Measurements from ENCODE around the gene RNF39. TPM values are rescaled to one million over a fixed set of nuclear protein-coding genes. Genes with fewer than 3 reads are reported as not detected.

RNF39 gene
- total and polyA plus RNA-seq, 10 of the 15 experiments (the other 5 are each of a cell fraction or from before 2014, with no cell fraction given), result 0.04 to 0.11 TPM; not detected in 8

DNA sequence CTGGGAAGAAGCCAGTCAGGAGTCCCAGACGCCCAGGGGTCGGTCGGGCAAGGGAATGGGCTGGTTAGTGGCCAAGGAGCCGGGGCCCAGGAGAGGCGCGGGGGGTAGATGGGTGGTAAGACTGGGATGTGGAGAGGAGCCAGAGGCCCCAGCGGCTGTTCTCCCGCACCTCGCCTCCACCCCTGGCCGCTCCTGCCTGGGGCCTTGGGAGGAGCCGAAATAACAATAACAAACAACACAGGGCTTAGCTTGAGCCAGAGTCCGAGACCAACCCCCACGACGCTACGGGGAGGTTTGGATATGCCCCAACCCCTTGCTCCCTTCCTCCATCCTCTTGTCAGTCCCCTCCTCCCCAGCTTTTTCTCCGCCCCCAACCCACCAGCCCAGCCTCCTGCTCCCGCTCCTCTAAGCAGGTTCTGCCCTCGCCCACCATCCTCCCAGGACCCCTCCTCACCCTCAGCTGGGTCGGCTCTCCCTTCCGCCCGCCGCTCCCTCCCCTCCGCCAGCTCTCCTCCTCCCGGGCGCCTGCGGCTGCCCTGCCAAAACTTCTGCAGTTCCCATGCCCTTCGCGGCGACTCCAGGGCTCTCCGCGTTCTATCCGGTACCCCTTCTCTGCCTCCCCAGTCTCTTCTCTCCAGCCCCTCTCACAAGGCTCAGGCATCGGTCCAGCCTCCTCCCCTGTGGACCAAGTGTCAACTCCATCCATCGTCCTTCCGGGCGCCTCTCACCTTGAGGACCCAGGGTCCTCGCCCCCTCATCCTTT lies 1.1 kb downstream of the RNF39 start:
- POLR2A ChIA-PET, result no interaction called here

DNA sequence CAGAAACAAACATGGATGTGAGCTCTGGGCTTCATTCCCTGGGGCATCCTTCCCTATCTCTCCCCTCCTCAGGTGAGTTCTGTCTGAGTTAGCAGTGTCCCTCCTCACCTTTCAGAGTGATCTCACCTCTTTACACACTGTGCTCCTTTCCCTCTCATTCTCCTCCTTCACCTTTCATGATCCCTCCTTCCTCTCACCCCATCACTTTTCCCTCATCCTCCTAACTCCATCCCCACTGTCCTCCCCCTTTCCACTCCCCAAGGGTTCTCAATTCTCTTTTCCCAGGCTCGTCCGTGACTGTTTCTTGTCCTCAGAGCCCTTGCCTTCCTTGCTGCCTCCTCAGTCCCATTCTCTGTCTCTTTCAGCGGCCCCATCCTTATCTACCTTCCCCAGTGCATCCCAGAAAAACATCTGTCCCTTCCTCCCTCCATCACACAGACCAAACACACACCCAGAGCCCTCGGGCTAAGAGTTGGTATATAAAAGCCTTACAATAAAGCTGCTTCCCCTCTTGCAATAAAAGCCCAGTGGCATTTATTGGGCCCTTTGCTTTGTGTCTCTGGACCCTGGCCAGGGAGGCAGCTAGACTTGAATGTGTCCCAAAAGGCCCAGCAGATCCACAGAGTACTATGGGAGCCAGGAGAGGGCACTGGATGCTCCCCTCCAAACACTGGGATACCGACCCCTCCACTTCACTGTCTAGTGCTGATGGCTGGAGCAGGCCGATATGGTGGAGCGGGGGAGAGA lies 1.9 kb downstream of the RNF39 start:
- Histone ChIP-seq H4K20me1 (ENCODE audit: control insufficient read depth, insufficient read depth) (no peaks in the 10 kb centered on the region), H3K4me2 (ENCODE audit: control insufficient read depth, insufficient read depth) (no peak overlapping the region), H3K4me1 (ENCODE audit: control insufficient read depth, insufficient read depth, low read length) (no peaks in the 10 kb centered on the region), H3K79me2 (ENCODE audit: control insufficient read depth, insufficient read depth, low read length) (no peaks in the 10 kb centered on the region), H3K9ac (ENCODE audit: control insufficient read depth, insufficient read depth, low read length) (no peak overlapping the region), H3K27me3 (replicated peaks in 1 of 2; ENCODE audit: control insufficient read depth in 2 of 2, insufficient read depth in 2 of 2, low read length in 1 of 2) (peaks cover 4 to 19% of the 10 kb centered on the region in 2 experiments), H2AFZ (ENCODE audit: control insufficient read depth, low read depth, low read length) (no peak overlapping the region), H3K36me3 (ENCODE audit: control insufficient read depth in 2 of 2, insufficient read depth in 2 of 2, low read length in 1 of 2) (no peaks in the 10 kb centered on the region), H3K27ac (ENCODE audit: control insufficient read depth, insufficient read depth) (no peak overlapping the region), H3K4me3 (no peak overlapping the region), H3K9me3 (replicated peaks; ENCODE audit: control insufficient read depth, insufficient read depth, low read length) (no peaks in the 10 kb centered on the region)
- ChIA-PET RAD21 (ENCODE audit: unreplicated experiment) (no interaction called here), SMC1A (ENCODE audit: uncharacterized antibody, unreplicated experiment) (no interaction called here), POLR2A (no interaction called here), CTCF (no interaction called here)
- ATAC-seq, result no peak
- WGBS (ENCODE audit: insufficient coverage, insufficient replicate concordance, low lambda C conversion rate, missing lambda C conversion rate), result 50% methylated on average over 7 of the region's 7 CpGs
- no peak for DNase-seq (ENCODE audit: low read depth, low spot score)
- intact Hi-C loops (cut with micrococcal nuclease; ENCODE audit: unreplicated experiment) (no loop called here), in situ Hi-C loops (cut with MboI) (no loop called here)
- no TSS peak for BruUV-seq (replicated peaks)
- no peak for FAIRE-seq
- TF ChIP-seq MEF2A (IDR thresholded peaks at IDR 0.05; ENCODE audit: insufficient read depth, low read depth, low read length) (no peak), NFYA (IDR thresholded peaks at IDR 0.05; ENCODE audit: borderline replicate concordance, low read depth, low read length) (no peak), SMAD1 (IDR thresholded peaks at IDR 0.05; ENCODE audit: low read depth, partially characterized antibody) (no peak), NFIC (IDR thresholded peaks at IDR 0.05; ENCODE audit: low read depth, low read length) (no peak), NFXL1 (IDR thresholded peaks at IDR 0.05; ENCODE audit: borderline replicate concordance) (no peak), BCL11A (IDR thresholded peaks at IDR 0.05; ENCODE audit: low read depth, low read length) (no peak), FOXK2 (IDR thresholded peaks at IDR 0.05) (no peak)
- TF ChIP-seq, protein P1, sequence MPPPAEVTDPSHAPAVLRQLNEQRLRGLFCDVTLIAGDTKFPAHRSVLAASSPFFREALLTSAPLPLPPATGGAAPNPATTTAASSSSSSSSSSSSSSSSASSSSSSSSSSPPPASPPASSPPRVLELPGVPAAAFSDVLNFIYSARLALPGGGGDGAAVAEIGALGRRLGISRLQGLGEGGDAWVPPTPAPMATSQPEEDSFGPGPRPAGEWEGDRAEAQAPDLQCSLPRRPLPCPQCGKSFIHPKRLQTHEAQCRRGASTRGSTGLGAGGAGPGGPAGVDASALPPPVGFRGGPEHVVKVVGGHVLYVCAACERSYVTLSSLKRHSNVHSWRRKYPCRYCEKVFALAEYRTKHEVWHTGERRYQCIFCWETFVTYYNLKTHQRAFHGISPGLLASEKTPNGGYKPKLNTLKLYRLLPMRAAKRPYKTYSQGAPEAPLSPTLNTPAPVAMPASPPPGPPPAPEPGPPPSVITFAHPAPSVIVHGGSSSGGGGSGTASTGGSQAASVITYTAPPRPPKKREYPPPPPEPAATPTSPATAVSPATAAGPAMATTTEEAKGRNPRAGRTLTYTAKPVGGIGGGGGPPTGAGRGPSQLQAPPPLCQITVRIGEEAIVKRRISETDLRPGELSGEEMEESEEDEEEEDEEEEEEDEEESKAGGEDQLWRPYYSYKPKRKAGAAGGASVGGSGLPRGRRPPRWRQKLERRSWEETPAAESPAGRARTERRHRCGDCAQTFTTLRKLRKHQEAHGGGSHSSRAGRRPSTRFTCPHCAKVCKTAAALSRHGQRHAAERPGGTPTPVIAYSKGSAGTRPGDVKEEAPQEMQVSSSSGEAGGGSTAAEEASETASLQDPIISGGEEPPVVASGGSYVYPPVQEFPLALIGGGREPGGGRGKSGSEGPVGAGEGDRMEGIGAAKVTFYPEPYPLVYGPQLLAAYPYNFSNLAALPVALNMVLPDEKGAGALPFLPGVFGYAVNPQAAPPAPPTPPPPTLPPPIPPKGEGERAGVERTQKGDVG (CRISPR knock-in tag; IDR thresholded peaks at IDR 0.05), result no peak

More for the DNA sequence above, 1.1 kb downstream of the RNF39 start:
- no peaks in the 10 kb centered on the region for H4K20me1 ChIP-seq (ENCODE audit: control insufficient read depth, insufficient read depth)
- no peaks in the 10 kb centered on the region for H3K36me3 ChIP-seq (ENCODE audit: control insufficient read depth in 2 of 2, insufficient read depth in 2 of 2, low read length in 1 of 2)
- no peak overlapping the region for H3K4me3 ChIP-seq
- ATAC-seq, result no peak
- peaks cover 4 to 19% of the 10 kb centered on the region in 2 experiments for H3K27me3 ChIP-seq (replicated peaks in 1 of 2; ENCODE audit: control insufficient read depth in 2 of 2, insufficient read depth in 2 of 2, low read length in 1 of 2)
- 35% methylated on average over 25 of the region's 37 CpGs for WGBS (ENCODE audit: insufficient coverage, insufficient replicate concordance, low lambda C conversion rate, missing lambda C conversion rate)
- no peak overlapping the region for H2AFZ ChIP-seq (ENCODE audit: control insufficient read depth, low read depth, low read length)
- intact Hi-C loops (cut with micrococcal nuclease; ENCODE audit: unreplicated experiment) (no loop called here), in situ Hi-C loops (cut with MboI) (no loop called here)
- no peak for DNase-seq (ENCODE audit: low read depth, low spot score)
- RAD21 ChIA-PET (ENCODE audit: unreplicated experiment), result no interaction called here
- no TSS peak for BruUV-seq (replicated peaks)
- no peak overlapping the region for H3K9ac ChIP-seq (ENCODE audit: control insufficient read depth, insufficient read depth, low read length)
- H3K27ac ChIP-seq (ENCODE audit: control insufficient read depth, insufficient read depth), result no peak overlapping the region
- no peaks in the 10 kb centered on the region for H3K4me1 ChIP-seq (ENCODE audit: control insufficient read depth, insufficient read depth, low read length)
- no peaks in the 10 kb centered on the region for H3K79me2 ChIP-seq (ENCODE audit: control insufficient read depth, insufficient read depth, low read length)
- FAIRE-seq, result no peak
- CTCF ChIA-PET, result no interaction called here
- TF ChIP-seq ZSCAN29 (IDR thresholded peaks at IDR 0.05) (no peak), ZNF622 (IDR thresholded peaks at IDR 0.05) (no peak), POU2F2 (IDR thresholded peaks at IDR 0.05; ENCODE audit: borderline replicate concordance, low read depth, low read length) (no peak), EGR1 (IDR thresholded peaks at IDR 0.05; ENCODE audit: borderline replicate concordance in 1 of 2, low read depth in 2 of 2, low read length in 2 of 2) (no peak), EP300 (IDR thresholded peaks at IDR 0.05; ENCODE audit: borderline replicate concordance in 1 of 2, control insufficient read depth in 1 of 2, low read depth in 2 of 2, low read length in 2 of 2) (no peak)
- TF ChIP-seq, protein P2, sequence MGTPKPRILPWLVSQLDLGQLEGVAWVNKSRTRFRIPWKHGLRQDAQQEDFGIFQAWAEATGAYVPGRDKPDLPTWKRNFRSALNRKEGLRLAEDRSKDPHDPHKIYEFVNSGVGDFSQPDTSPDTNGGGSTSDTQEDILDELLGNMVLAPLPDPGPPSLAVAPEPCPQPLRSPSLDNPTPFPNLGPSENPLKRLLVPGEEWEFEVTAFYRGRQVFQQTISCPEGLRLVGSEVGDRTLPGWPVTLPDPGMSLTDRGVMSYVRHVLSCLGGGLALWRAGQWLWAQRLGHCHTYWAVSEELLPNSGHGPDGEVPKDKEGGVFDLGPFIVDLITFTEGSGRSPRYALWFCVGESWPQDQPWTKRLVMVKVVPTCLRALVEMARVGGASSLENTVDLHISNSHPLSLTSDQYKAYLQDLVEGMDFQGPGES (IDR thresholded peaks at IDR 0.05), result no peak
- no peaks in the 10 kb centered on the region for H3K9me3 ChIP-seq (replicated peaks; ENCODE audit: control insufficient read depth, insufficient read depth, low read length)
- H3K4me2 ChIP-seq (ENCODE audit: control insufficient read depth, insufficient read depth), result no peak overlapping the region
- SMC1A ChIA-PET (ENCODE audit: uncharacterized antibody, unreplicated experiment), result no interaction called here
